Epidermal melanocyte (primary cell): ENCODE measurements around the gene SSR2.
"Not testable (repeated sequence)": the region's sequence is repeated elsewhere in the genome, so short reads cannot be mapped to it uniquely, and the experiment has no call there.

Experiments used
- DNase-seq: peaks from one replicate; pipeline ENCODE4 v3.0.0; 2011; ENCODE audit warnings: low spot score; ENCODE audit not compliant: insufficient read length

Gene SSR2

DNA sequence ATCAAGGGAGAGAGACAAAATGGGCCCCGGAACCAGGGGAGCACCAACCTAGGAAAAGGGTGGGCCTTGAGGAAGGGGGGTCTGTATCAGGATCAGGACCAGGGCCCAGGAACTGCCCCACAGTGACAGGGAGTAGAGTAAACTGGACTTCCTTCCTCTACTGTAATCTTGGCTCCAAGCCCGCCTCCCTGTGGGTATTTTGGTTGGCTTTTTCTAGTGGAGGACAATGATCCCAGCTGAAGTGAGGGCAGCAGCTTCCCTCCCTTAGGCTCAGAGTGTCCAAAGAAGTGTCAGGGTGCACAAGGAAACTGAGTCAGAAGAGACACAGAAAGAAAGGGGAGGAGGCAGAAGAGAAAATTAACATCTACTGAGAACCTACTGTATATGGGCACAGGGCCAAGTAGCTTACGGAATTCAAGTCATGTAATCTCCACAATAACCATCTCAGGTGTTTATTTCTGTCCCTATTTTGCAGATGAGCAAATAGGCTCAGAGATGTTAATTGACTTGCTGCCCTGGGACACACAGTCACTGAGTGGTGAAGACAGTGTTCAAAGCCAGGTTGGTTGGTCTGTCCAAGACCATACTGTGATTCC lies 28.0 kb upstream of the SSR2 start:
- no peak for DNase-seq

DNA sequence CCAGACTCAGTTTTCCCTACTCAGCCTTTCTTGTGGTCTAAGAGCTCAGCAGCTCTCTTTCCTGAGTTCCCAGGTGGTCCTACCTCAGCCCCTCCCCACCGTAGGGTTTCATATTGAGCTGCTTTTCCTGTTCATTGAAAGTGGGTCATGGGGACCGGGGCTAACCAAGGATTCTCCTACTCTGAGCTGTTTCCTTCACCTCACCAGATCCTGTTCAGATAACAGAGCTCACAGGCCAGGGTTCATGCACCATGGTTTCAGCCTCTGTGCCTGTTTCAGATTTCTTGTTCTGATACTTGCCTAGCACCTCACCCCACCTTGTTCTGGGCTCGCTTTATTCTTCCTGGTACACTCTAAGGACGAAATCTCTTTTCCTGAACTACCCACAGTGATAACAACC lies 24.3 kb upstream of the SSR2 start:
- no peak for DNase-seq

DNA sequence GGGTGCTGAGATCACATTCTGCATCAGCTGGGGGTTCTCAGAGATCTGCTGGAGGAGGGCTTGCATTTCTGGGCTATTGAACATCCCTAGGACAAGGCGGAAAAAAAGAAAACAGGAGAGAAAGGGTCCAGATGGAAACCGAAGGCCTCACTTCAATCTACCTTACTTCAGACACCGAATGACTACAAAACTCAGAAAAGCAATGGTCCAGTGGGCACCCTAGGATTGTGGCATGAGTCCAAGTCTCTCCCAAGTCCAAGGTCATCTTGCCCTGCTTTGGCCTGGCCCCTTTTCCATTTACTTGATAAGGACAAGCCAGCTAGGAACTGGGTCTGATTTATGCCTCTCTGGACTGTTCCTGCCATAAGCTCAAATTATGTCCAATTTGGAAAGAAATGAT lies 22.1 kb upstream of the SSR2 start:
- DNase-seq = no peak

DNA sequence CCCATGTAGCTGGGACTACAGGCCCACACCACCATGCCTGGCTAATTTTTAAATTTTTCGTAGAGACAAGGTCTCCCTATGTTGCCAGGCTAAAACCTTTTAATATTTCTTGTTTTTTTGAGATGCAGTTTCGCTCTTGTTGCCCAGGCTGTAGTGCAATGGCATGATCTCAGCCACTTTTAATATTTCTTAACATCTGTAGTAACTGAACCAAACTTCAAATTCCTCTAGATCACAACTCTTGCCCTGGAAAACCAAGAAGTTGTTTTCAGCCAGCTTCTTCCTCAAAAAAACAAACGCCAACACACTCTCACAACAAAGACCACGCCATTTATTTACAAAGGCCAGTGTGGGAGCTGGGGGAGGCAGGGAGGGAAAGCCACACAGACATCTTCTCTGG lies 14.2 kb upstream of the SSR2 start:
- DNase-seq = not testable (repeated sequence)

DNA sequence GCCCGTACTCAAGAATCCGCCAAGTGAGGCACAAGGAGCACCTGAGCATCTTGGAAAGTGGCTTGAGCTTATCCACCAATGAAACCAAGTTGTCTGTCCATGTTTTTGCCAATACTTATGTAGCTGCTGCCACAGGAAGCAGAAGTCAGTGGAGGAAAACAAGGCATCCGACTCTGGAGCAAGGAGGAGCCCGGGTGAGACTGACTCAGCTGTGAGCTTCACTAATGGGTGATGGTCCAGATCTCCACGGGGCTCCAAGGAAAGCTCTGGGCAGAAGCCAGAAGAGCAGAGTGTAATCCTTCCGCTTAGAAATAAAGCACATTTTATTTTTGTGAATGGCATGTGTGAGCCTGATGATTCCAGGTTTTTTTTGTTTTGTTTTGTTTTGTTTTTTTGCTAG lies 12.3 kb upstream of the SSR2 start:
- no peak for DNase-seq

DNA sequence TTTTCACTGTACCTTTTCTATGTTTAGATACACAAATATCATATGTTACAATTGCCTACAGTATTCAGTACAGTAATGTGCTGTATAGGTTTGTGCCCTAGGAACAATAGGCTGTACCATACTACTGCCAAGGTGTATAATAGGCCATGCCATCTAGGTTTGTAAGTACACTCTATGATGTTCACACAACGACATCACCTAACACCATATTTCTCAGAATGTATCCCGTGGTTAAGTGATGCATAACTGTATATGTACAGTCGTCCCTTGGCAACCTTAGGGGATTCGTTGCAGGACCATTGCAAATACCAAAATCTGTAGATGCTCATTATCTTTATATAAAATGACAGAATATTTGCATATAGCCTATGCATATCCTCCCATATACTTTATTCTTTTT lies 5.8 kb upstream of the SSR2 start:
- no peak for DNase-seq

DNA sequence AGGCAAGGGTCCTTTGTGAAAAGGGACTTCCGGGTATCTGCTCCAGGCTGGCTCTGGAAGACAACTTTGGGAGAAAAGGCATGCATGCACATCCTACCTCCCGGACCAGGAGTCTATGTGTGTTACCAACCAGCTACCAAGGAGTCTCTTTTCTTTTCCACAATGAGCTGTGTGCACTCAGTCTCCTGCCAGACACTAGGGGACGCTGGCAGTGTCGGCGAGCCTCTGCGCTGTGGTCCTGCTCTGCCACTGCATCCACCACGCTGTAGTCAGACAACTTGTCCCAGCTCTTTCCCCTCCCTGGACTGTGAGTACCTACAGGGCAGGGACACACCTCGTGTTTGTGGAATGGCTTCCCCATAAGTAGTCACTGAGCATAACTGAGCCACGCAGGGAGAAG lies 5.1 kb upstream of the SSR2 start:
- DNase-seq = peak; percentile 35

DNA sequence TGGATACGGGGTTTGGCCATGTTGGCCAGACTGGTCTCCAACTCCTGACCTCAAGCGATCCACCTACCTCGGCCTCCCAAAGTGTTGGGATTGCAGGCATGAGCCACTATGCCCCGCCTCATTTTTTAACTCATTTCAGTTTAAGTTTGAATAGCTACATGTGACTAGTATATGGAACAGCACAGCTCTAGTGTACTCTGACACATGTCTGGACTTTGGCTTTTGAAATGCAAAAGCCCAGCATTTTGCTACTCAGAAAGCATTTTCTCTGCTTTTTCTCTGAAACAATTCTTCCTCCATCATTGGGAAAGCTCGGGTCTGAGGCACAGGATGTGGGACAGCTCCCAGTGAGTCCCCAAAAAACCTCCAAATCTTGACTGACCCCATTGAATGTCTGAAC lies 4.0 kb upstream of the SSR2 start:
- DNase-seq = no peak

DNA sequence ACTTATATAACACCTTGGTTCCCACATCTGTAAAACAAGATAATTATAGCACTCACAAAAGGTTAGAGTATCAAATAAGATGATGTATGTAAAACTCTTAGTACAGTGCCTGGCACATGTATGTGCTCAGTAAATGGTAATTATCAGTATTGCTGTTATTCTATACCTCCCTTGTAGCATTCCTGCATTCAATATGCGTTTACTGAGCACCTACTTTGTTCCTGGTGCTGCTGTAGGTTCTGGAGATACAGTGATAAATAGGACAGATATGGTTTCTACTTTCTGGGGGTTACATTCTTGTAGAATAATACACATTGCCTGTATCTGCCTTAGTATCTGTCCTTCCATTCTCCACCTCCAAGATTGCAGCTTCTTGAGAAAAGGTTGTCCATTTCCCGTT lies 1.2 kb upstream of the SSR2 start:
- DNase-seq = no peak

DNA sequence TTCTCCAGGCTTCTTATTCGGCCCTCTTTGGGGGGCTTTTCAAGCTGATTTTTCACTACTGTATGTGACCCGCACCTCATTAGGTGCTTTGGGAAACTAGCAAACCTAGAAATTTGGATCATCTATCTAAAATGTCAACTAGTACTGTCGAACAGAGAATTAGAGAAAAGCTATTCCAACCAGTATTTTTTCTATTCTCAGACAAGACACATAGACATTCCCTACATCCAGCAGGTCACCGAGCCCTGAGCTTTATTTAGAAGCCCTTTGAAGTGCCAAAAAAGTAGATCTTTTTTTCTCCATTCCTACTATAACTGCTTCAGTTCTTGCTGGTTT lies 310 bp upstream of the SSR2 start:
- DNase-seq = no peak

DNA sequence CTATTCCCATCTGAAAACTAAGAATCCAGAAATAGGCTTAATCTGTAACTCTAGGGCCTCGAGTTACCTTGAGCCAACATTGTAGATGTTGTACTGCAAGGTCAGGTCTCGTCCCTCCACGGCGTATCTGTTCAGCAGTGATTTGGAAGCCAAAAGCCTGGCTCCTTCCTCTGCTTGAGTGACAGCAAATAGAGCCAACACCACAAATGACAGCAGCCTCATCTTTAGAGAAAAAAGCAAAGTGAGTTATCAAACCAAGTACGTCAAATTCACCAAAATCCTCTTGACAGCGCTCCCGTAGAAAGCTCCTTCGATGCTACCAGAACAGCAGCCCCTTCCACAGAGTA lies 832 bp downstream of the SSR2 start:
- DNase-seq = no peak

DNA sequence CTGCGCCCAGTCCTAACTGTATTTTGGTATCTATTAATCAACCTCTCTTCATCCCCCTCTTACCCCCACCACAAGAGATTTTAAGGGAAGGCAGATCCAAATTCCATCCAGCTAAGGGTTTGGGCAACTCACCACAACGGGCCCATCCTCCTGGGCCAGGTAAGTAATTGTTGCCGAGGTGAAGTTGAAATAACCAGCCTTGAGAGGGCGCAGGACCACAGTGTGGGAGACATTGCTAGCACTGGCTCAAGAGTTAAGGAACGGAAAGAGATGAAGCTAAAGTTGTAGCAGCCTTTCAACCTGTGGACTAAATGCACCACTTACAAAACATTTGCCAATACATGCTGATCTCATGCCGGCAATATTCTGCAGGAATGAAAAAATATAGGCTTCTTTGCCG lies 5.9 kb downstream of the SSR2 start:
- no peak for DNase-seq

DNA sequence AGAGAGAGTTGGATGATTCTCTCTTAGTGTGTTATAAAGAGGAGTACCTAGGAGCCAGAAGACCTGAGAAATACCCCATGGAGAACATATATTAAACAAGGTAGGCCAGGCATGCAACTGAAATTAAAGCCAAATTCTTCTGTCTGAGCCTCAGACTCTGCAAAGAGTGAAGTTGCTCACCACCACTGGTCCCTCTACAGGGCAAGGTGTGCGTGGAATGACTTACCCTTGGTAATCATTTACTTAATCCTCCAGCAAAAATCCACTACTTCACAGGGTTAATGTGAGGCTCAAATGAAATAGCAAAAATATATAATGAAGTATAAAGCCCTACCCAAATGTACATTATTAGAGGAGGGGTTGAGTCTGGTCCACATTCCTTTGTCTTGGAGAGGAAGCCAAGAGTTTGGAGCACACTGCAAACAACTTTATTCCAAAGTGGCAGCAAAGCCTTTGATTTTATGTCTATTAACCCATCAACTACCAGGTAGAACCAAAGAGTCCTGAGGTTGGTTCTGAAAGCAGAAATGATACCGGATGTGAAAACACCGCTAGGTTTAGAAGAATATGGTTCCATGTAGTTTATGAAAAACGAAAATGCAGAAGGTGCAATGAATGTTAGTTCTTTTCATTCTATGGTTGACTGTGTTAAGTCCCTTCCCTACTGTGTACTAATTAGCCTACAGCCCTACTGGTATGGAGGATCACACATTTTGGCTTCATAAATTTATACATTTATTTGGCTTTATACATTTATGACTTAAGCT lies 8.5 kb downstream of the SSR2 start:
- no peak for DNase-seq

DNA sequence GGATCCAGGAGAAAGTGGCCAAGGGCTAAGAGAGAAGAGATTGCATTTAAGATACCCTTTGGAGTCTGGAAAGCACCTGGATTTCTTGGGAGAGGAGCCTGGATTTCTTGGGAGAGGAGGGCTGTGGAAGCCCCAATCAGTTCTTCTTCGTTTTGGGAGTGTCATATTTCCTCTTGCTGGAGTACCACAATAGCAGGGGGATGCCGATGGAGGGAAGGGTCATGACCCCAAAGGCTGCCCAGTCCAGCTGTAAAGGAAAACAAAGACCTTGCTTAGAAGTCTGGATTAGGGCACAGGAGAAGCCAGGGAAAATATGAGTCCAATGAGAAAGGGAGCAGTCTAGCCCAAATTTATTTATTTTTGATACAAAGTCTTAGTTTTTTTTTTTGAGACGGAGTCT lies 11.3 kb downstream of the SSR2 start:
- DNase-seq = no peak

DNA sequence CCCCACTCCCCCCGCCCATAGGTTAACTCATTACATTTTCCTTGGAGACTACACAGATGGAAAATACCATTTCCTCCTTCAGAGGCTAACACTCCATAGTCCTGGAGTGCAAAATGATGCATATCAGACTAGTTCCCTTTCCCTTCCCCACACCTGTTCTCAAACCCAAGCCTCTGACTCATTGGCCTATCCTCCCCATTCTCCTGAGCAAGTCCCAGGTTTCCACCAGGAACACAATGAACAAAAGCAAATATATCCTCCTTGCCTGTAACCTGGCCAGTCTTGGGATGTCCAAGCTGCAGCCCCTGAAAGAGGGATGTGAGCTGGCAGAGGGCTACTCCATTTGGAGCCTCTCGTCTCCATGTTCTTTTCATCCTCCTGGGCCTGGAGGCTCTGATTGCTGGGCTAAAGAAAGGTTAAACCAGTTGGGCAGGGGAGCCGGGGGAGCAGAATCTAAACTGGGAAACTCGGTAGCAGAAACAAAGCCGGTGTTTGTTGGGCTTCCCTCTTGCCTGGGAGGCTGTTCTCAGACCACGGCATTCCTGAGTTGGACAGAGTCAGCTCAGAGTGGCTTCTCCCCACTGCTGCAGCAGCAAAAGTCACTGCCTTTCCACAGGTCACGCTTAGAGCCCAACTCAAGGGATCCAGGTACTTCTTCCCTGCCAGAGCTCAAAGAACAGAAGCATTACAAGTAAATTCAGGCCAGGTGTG lies 13.9 kb downstream of the SSR2 start:
- DNase-seq = peak; percentile 56

DNA sequence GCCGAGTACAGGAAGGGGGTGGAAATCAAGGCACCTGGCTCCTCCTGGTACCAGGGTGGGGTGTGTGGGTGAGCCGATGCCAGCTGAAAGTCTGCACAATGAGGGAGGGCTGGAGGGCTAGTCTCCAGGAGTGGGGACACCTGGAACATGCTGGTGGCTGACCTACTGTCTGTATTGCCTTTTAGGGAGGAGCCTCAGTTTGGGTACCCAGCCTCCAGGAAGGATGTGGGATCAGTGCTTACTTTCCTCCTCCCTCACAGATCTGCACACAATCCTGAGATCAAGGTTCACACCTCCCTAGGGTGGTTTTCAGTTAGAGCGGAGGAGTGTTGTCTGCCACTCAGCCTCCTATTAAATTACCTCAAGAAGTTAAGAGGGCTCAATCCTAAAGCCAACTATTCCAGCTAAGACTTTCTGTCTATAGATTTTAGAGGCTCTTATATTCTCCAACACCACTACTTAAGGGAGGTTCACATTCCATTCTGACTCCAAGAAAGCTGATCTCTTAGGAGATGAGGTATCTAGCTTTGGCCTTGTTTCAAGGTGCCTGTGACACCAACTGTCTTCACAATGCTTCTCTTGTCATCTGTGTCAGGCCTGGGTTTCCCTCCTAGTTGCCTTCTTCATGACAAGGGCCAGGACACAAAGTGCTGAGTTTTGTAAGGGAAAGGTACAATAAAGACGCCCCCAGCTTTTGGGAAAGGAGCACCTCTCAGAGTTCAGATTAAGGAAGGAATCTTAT lies 15.7 kb downstream of the SSR2 start:
- DNase-seq = no peak

DNA sequence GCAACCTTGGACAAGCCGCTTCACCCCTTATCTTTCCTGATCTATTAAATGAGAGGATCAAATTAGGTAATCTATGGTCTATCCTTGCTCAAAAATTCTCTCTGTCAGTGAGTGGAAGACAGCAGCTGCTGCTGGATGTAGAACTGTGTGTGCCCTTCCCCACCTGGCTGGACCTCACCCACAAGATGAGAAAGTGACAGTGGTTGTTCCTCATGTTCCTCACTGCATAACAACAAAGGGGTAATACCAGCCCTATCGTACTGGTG lies 16.9 kb downstream of the SSR2 start:
- no peak for DNase-seq

DNA sequence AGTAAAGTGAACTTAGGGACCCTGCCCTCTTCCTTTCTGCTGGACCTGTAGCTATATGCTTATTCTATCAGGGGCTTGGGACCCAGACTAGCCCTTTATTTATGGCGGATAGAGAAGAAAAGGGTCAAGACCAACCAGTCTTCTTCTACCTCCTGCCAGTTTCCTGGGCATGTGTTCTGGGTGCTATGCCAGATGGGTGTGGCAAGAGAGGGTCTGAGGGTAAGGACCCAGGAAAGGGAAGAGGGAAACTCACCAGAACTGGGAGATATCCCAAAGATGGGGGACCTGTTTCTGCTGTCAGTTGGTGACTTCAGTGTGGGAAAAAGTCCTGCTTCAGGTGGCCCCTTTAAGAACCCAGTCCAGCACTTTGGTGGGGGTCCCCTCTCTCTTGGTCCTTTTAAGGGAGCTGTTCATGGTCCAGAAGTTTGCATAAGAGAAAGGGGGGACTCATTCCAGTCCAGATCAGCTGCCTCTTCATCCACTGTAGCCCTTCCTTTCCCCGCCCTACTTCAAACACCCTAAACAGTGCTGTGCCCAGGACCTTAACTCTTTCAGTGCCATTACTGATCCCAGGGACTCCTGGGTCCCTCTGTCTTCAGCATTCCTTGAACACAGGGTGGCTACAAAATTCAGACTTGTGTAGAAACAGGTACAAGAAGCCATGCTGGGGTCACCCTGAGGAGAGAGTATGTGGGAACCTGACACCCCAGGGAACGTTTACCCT lies 18.4 kb downstream of the SSR2 start:
- no peak for DNase-seq

DNA sequence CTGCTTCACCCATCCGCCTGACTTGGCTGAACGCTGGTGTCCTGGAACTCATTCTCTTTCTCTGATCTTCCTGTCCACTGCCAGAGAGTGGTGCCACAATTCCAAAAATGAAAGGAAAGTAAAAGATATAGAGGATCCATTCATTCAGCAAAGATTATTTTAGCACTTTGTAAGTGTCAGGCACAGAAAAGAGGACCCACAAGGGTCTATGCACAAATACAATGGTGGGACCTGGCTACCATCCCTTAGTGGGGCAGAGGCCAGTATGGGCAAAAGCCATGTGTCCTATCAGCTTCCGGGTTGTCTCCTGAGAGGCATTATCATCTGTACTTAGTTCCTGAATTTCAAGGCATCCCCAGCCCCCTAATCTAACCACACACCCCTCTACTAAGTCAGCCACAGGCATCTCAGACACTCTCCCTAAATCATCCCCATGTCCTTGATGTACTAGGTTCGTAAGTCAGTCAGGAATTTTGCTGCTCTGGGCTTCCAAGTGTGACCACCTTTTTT lies 19.0 kb downstream of the SSR2 start:
- DNase-seq = peak; percentile 10

DNA sequence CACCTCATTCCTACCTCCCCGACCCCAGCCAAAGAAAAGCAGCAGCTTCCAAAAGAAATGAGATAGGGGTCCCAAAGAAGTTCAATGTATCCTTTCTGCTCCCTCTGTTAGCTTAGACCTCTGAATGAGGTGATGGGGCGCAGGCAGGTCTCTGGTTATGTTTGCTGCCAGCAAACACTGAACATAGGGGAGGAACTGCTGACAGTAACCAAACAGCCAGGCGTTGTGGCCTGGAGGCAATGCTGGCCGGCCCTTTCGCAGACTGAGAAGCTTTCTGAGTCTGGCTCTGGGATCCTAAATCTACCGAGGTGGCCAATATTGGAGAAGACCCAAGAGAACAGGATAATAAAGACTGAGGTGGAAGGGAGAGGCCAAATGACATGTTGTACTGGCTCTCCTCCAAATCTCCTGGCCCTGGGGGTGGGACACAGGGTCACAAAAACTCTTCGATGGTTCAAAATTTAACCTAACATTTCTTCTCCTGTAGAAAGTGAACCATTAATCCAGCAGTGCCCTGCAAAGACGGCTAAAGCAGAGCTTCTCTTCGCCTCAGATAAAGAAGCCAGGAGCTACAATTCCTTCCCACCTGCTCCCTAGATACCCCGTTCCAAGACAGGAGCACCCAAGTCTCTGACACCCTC lies 19.6 kb downstream of the SSR2 start:
- DNase-seq = peak; percentile 9

DNA sequence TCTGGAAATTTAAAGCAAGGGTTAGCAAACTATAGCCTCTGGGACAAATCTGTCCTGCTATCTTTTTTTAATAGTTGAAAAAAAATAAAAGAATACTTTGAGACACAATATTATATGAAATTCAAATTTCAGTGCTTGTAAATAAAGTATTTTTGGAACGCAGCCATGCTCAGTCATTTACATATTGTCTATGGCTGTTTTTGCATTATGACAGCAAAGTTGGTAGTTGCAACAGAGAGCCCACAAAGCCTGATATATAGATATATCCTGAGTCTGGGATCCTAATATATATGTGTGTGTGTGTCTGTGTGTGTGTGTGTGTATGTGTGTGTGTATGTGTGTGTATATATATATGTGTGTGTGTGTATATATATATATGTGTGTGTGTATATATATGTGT lies 20.8 kb downstream of the SSR2 start:
- DNase-seq = no peak
